PC-3 (cell line): Measurements from ENCODE around the gene EDRF1. TPM values are rescaled to one million over a fixed set of nuclear protein-coding genes. Genes with fewer than 3 reads are reported as not detected.

Experiments used
- ATAC-seq: fragments of 200-7000 bp; cut with Tn5 transposase; 2 replicates; pipeline ENCODE4 v1.9.1; 2020; ENCODE audit warnings: mild to moderate bottlenecking, moderate library complexity
- BruUV-seq: library from RNA; stranded (reverse); fragments of 400-500 nt; replicated peaks from 2 replicates; lab custom pipeline; 2021; lab: Mats Ljungman, UMichigan
- CTCF ChIA-PET: fragments of 300-600 bp; sonication (Branson Sonifier 250); formaldehyde crosslinking; loops from one replicate; lab custom pipeline; 2022; ENCODE audit warnings: antibody characterized with exemption; lab: Charles Lee
- POLR2A ChIA-PET: fragments of 300-600 bp; sonication (Branson Sonifier 250); formaldehyde crosslinking; loops from one replicate; lab custom pipeline; 2022; ENCODE audit warnings: antibody characterized with exemption; ENCODE audit not compliant: unreplicated experiment; lab: Charles Lee
- DNase-seq: peaks from one replicate; pipeline ENCODE4 v3.0.0-alpha.2; 2015
- H2AFZ ChIP-seq: fragments of 300-600 bp; sonication (generic); 2 replicates; pipeline ENCODE4 v1.6.0; 2016; ENCODE audit warnings: antibody characterized with exemption, low read length
- H3F3A ChIP-seq: fragments of 300-600 bp; sonication (generic); one replicate; pipeline ENCODE4 v1.6.0; 2017; ENCODE audit warnings: antibody characterized with exemption, low read length, control low read depth, mild to moderate bottlenecking; ENCODE audit not compliant: unreplicated experiment
- H3K27ac ChIP-seq: fragments of 300-600 bp; sonication (generic); 2 replicates; pipeline ENCODE4 v1.5.1; 2016; ENCODE audit warnings: mild to moderate bottlenecking, low read length
- H3K27me3 ChIP-seq: fragments of 300-600 bp; sonication (generic); 2 replicates; pipeline ENCODE4 v1.6.1; 2016; ENCODE audit warnings: low read length, mixed read lengths
- H3K36me3 ChIP-seq: fragments of 300-600 bp; sonication (generic); 2 replicates; pipeline ENCODE4 v1.6.1; 2016; ENCODE audit warnings: low read depth, mixed run types, low read length, mixed read lengths
- H3K4me1 ChIP-seq: fragments of 300-600 bp; sonication (generic); 2 replicates; pipeline ENCODE4 v1.5.1; 2016; ENCODE audit warnings: low read length; ENCODE audit not compliant: insufficient read depth
- H3K4me2 ChIP-seq: fragments of 300-600 bp; sonication (generic); 2 replicates; pipeline ENCODE4 v1.6.0; 2016; ENCODE audit warnings: low read length
- H3K4me3 ChIP-seq: fragments of 300-600 bp; sonication (generic); 2 replicates; pipeline ENCODE4 v1.5.1; 2016; ENCODE audit warnings: mild to moderate bottlenecking, low read length, mixed read lengths
- H3K79me2 ChIP-seq: fragments of 300-600 bp; sonication (generic); 2 replicates; pipeline ENCODE4 v1.6.1; 2017; ENCODE audit warnings: low read length, mixed read lengths
- H3K9ac ChIP-seq: fragments of 300-600 bp; sonication (generic); 2 replicates; pipeline ENCODE4 v1.6.0; 2016; ENCODE audit warnings: mild to moderate bottlenecking, low read length
- H3K9me2 ChIP-seq: fragments of 300-600 bp; sonication (generic); replicated peaks from 2 replicates; pipeline ENCODE4 v1.6.1; 2016; ENCODE audit warnings: mixed run types, low read length, mixed read lengths
- H3K9me3 ChIP-seq: fragments of 300-600 bp; sonication (generic); 2 replicates; pipeline ENCODE4 v1.6.1; 2016; ENCODE audit warnings: low read length, mixed read lengths
- H4K20me1 ChIP-seq: fragments of 300-600 bp; sonication (generic); 2 replicates; pipeline ENCODE4 v1.6.1; 2016; ENCODE audit warnings: low read length, mixed read lengths
- CTCF ChIP-seq: fragments of 300-600 bp; sonication (generic); conservative IDR thresholded peaks from 2 replicates; pipeline ENCODE4 v1.5.1; 2017; ENCODE audit warnings: antibody characterized with exemption, low read depth, mild to moderate bottlenecking, low read length
- EZH2 ChIP-seq: fragments of 300-600 bp; sonication (generic); IDR thresholded peaks from one replicate; pipeline ENCODE4 v1.6.1; 2017; ENCODE audit warnings: antibody characterized with exemption, mild to moderate bottlenecking, low read length; ENCODE audit not compliant: unreplicated experiment
- EZH2phosphoT487 ChIP-seq: fragments of 300-600 bp; sonication (generic); IDR thresholded peaks from 2 replicates; pipeline ENCODE4 v1.6.1; 2018; ENCODE audit warnings: mild to moderate bottlenecking, antibody characterized with exemption, low read length, borderline replicate concordance
- intact Hi-C: fragments of 100-400 bp; cut with micrococcal nuclease; formaldehyde crosslinking; loops from 2 replicates; pipeline ENCODE4 v1.9.0; 2023
- total RNA-seq: library from RNA; depleted of rRNA; stranded (reverse); fragments of >200 nt; gene quantifications from 2 replicates; pipeline ENCODE4 v1.2.3, GENCODE V29; 2014; rRNA removed

The EDRF1 gene
- total RNA-seq, 1 experiment from 2014 or later = 17.7 TPM

GRCh38 chr10:125812128-125812750 lies 92.7 kb downstream of the EDRF1 start:
- ATAC-seq (peak; percentile 42), DNase-seq (peak; percentile 21)
- H4K20me1 ChIP-seq = no peaks in the 10 kb centered on the region
- peak overlapping the region; percentile 57 for H3K27ac ChIP-seq
- ChIA-PET POLR2A (no interaction called here), CTCF (no interaction called here)
- BruUV-seq = no TSS peak
- H3K36me3 ChIP-seq = peaks cover 11% of the 10 kb centered on the region
- no peak overlapping the region for H2AFZ ChIP-seq
- no peaks in the 10 kb centered on the region for H3F3A ChIP-seq
- no peak for TF ChIP-seq EZH2phosphoT487
- no peak for TF ChIP-seq CTCF
- TF ChIP-seq EZH2 = no peak
- no peaks in the 10 kb centered on the region for H3K4me1 ChIP-seq
- no peaks in the 10 kb centered on the region for H3K9me3 ChIP-seq
- intact Hi-C loops = no loop called here
- no peaks in the 10 kb centered on the region for H3K79me2 ChIP-seq
- H3K4me2 ChIP-seq = no peak overlapping the region
- H3K9ac ChIP-seq = peak overlapping the region; percentile 16; the same call in 1 of the 2 replicates
- H3K4me3 ChIP-seq = no peak overlapping the region
- no peaks in the 10 kb centered on the region for H3K27me3 ChIP-seq
- H3K9me2 ChIP-seq = no peaks in the 10 kb centered on the region

Other genes with a start within 250 kb of the EDRF1 start
- gene TEX36, start 36.5 kb upstream of the EDRF1 start, total RNA-seq = not detected in 2 replicates
- gene MMP21, start 56.1 kb downstream of the EDRF1 start, total RNA-seq = not detected in 2 replicates
- 45.6 and 50.6 TPM in 2 replicates for gene UROS, start 103.5 kb downstream of the EDRF1 start, total RNA-seq
- 64.8 and 81.5 TPM in 2 replicates for gene BCCIP, start 103.8 kb downstream of the EDRF1 start, total RNA-seq
- 31.0 and 38.7 TPM in 2 replicates for gene DHX32, start 161.6 kb downstream of the EDRF1 start, total RNA-seq
- gene FANK1, start 176.9 kb downstream of the EDRF1 start, total RNA-seq = 0.95 and 2.4 TPM in 2 replicates